ENCODE data around the gene PRKN. TPM values are rescaled to one million over a fixed set of nuclear protein-coding genes. Genes with fewer than 3 reads are reported as not detected.

Gene PRKN
- total and polyA plus RNA-seq, 9 of the 15 experiments (the other 6 are each of a cell fraction or from before 2014, with no cell fraction given) = 0.03 to 0.96 (median 0.15) TPM; not detected in 2

DNA sequence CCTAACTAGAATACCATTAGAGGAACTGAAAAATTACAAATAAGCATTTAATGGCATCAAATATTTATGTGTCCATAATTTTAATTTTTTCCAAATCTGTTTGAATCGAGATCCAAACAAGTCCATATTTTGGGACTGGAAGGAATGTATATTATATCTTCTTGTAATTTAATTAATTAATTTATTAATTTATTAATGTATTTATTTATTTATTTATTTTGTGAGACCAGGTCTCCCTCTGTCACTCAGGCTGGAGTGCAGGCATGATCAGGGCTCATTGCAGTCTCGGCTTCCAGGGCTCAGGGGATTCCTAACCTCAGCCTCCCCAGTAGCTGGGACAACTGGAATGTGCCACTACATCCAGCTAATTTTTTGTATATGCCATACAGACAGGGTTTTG lies 453.6 kb downstream of the PRKN start:
- POLR2A ChIA-PET = no interaction called here
- H3K9me1 ChIP-seq (ENCODE audit: control insufficient read depth, insufficient read depth, low read length) = no peaks in the 10 kb centered on the region
- no peak for DNase-seq (ENCODE audit: extremely low read depth in 1 of 4, low spot score in 3 of 4)
- H3K4me2 ChIP-seq (ENCODE audit: insufficient read depth, low read length) = no peak overlapping the region
- TF ChIP-seq, protein P1, sequence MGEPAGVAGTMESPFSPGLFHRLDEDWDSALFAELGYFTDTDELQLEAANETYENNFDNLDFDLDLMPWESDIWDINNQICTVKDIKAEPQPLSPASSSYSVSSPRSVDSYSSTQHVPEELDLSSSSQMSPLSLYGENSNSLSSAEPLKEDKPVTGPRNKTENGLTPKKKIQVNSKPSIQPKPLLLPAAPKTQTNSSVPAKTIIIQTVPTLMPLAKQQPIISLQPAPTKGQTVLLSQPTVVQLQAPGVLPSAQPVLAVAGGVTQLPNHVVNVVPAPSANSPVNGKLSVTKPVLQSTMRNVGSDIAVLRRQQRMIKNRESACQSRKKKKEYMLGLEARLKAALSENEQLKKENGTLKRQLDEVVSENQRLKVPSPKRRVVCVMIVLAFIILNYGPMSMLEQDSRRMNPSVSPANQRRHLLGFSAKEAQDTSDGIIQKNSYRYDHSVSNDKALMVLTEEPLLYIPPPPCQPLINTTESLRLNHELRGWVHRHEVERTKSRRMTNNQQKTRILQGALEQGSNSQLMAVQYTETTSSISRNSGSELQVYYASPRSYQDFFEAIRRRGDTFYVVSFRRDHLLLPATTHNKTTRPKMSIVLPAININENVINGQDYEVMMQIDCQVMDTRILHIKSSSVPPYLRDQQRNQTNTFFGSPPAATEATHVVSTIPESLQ (CRISPR knock-in tag; IDR thresholded peaks at IDR 0.05) = no peak
- TF ChIP-seq PREB (CRISPR knock-in tag; IDR thresholded peaks at IDR 0.05) (no peak), CEBPB (tag; IDR thresholded peaks at IDR 0.05) (no peak), TBP (optimal IDR thresholded peaks at IDR 0.05; ENCODE audit: low read depth, low read length) (no peak), ILF3 (IDR thresholded peaks at IDR 0.05; ENCODE audit: borderline replicate concordance) (no peak), ZNF184 (CRISPR knock-in tag; IDR thresholded peaks at IDR 0.05) (no peak), SAFB2 (IDR thresholded peaks at IDR 0.05; ENCODE audit: borderline replicate concordance, low read depth, low read length, severe bottlenecking) (no peak), ATF7 (IDR thresholded peaks at IDR 0.05) (no peak), ZNF507 (tag; conservative IDR thresholded peaks at IDR 0.05) (no peak), CLOCK (CRISPR knock-in tag; IDR thresholded peaks at IDR 0.05; ENCODE audit: borderline replicate concordance) (no peak), ZNF232 (CRISPR knock-in tag; IDR thresholded peaks at IDR 0.05) (no peak), GABPB1 (CRISPR knock-in tag; IDR thresholded peaks at IDR 0.05) (no peak)
- TF ChIP-seq, protein P2, sequence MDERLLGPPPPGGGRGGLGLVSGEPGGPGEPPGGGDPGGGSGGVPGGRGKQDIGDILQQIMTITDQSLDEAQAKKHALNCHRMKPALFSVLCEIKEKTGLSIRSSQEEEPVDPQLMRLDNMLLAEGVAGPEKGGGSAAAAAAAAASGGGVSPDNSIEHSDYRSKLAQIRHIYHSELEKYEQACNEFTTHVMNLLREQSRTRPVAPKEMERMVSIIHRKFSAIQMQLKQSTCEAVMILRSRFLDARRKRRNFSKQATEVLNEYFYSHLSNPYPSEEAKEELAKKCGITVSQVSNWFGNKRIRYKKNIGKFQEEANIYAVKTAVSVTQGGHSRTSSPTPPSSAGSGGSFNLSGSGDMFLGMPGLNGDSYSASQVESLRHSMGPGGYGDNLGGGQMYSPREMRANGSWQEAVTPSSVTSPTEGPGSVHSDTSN (CRISPR knock-in tag; IDR thresholded peaks at IDR 0.05; ENCODE audit: low read depth) = no peak
- TF ChIP-seq, protein P2 (tag; conservative IDR thresholded peaks at IDR 0.05; ENCODE audit: low read depth) = no peak
- TF ChIP-seq, protein P3, sequence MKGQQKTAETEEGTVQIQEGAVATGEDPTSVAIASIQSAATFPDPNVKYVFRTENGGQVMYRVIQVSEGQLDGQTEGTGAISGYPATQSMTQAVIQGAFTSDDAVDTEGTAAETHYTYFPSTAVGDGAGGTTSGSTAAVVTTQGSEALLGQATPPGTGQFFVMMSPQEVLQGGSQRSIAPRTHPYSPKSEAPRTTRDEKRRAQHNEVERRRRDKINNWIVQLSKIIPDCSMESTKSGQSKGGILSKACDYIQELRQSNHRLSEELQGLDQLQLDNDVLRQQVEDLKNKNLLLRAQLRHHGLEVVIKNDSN (CRISPR knock-in tag; IDR thresholded peaks at IDR 0.05) = no peak
- intact Hi-C loops (cut with micrococcal nuclease) (no loop called here), in situ Hi-C loops (cut with MboI) (no loop called here)
- H3K79me2 ChIP-seq (ENCODE audit: control insufficient read depth, insufficient read depth, low read length) = no peaks in the 10 kb centered on the region
- BruUV-seq (replicated peaks) = no TSS peak
- ATAC-seq = no peak
- CTCF ChIA-PET (ENCODE audit: low intra/inter-chr PET ratio) = no interaction called here
- no peaks in the 10 kb centered on the region for H3K27me3 ChIP-seq (ENCODE audit: control insufficient read depth in 2 of 2, insufficient read depth in 2 of 2, low read length in 2 of 2)
- no peak for FAIRE-seq
- H3K27ac ChIP-seq (ENCODE audit: extremely low read depth, low read depth, low read length) = no peak overlapping the region
- H3K4me3 ChIP-seq = no peak overlapping the region
- H3K4me1 ChIP-seq (replicated peaks in 1 of 2; ENCODE audit: control insufficient read depth in 2 of 2, insufficient read depth in 2 of 2, low read length in 2 of 2) = no peaks in the 10 kb centered on the region
- H4K20me1 ChIP-seq (replicated peaks; ENCODE audit: control insufficient read depth, insufficient read depth, low read length) = no peaks in the 10 kb centered on the region
- WGBS (ENCODE audit: insufficient coverage, low coverage, missing lambda C conversion rate) = 0% methylated on average over 2 of the region's 2 CpGs
- no peak overlapping the region for H3K9ac ChIP-seq (ENCODE audit: insufficient read depth in 1 of 2, low read depth in 2 of 2, low read length in 2 of 2)
- H2AFZ ChIP-seq (ENCODE audit: low read depth, low read length) = no peak overlapping the region
- H3K36me3 ChIP-seq (ENCODE audit: control insufficient read depth, insufficient read depth, low read length) = no peaks in the 10 kb centered on the region
- H3K9me3 ChIP-seq (replicated peaks; ENCODE audit: control insufficient read depth, insufficient read depth, low read depth, low read length) = no peaks in the 10 kb centered on the region
